ENCODE results near the gene B4GAT1. TPM values are rescaled to one million over a fixed set of nuclear protein-coding genes. Genes with fewer than 3 reads are reported as not detected.

B4GAT1 gene
- total RNA-seq, result 10 to 100 TPM; 32.0 to 71.4 (median 50.0) TPM

DNA sequence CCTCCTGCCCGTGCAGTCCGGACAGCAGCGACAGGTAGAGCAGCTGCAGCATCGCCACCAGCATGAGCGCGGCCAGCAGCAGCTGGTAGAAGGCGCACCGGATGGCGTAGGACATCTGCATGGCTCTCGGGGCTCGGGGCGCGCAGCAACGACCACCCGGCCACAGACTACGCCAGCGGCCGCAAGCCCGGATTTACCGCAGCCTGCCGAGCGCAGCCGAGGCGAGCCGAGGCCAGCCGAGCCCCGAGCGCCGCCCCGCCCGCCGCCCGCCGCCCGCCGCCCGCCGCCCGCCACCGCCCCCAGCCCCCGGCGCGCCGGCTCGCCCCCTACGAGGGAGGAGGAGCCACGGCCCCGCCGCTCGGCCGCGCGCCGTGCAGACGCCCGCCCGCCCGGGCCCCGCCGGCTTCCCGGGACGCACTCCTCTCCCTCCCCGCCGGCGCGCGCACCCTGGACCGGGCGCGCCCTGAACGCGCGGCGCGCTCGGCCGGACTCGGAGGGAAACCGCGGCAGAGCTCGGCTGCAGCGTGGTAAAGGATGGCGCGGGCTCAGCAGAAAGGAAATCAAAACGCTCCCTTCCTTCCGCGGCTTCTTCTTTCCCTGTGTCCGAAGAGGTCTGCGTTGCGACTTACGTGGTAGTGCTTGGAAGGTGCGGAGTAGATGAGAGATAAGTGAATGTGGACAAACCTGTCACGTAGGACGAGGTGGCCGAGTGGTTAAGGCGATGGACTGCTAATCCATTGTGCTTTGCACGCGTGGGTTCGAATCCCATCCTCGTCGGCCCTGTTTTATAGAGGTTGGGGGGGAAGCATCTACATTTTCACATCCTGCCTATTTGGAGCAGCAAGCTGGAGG, at the start of gene B4GAT1:
Gene B4GAT1, minus strand, starts transcription at position 205 of the 852 bp plus-strand sequence. Its CDS starts 84 bp downstream, at position 121.
- peak within 1 kb of the TSS; percentile 70 to 96 (median 80) for H3K4me3 ChIP-seq
- intact Hi-C loops (cut with DNase I), result loop anchor here (10.0 kb wide), 1 partner anchor 507 kb away; the partner anchor contains the start of gene LRFN4
- no peaks in the 10 kb centered on the region for H3K9me3 ChIP-seq
- WGBS, result 0% methylated on average over 21 of the region's 101 CpGs
- H3K27me3 ChIP-seq, result no peaks in the 10 kb centered on the region
- H3K4me1 ChIP-seq, result peaks cover 29 to 51% (median 44%) of the 10 kb centered on the region in 4 donors
- no peaks in the 10 kb centered on the region for H3K36me3 ChIP-seq
- TF ChIP-seq, protein P1, sequence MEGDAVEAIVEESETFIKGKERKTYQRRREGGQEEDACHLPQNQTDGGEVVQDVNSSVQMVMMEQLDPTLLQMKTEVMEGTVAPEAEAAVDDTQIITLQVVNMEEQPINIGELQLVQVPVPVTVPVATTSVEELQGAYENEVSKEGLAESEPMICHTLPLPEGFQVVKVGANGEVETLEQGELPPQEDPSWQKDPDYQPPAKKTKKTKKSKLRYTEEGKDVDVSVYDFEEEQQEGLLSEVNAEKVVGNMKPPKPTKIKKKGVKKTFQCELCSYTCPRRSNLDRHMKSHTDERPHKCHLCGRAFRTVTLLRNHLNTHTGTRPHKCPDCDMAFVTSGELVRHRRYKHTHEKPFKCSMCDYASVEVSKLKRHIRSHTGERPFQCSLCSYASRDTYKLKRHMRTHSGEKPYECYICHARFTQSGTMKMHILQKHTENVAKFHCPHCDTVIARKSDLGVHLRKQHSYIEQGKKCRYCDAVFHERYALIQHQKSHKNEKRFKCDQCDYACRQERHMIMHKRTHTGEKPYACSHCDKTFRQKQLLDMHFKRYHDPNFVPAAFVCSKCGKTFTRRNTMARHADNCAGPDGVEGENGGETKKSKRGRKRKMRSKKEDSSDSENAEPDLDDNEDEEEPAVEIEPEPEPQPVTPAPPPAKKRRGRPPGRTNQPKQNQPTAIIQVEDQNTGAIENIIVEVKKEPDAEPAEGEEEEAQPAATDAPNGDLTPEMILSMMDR (IDR thresholded peaks at IDR 0.05), result no peak
- peak; percentile 67 to 80 for TF ChIP-seq POLR2AphosphoS5 (IDR thresholded peaks at IDR 0.05)
- H3K27ac ChIP-seq (replicated peaks in 1 of 4), result peak within 1 kb of the TSS; percentile 88 to 95 (median 94)
- DNase-seq (ENCODE audit: extremely low spot score), result peak; percentile 97

DNA sequence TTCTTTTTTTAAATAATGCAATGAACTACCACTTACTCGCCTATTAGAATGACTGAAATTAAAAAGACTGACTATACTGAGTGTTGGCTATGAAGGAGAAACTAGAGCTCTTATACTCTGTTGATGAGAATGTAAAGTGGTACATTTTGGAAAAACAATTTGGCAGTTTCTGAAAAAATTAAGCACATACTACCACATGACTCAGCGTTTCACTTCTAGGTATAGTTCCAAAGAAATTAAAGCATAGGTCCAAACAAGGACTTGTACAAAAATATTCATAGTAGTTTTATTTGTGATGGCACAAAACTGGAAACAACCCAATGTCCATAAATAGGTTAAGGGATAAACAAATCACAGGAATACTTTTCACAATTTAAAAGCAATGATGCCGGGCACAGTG, 46.5 kb upstream of the B4GAT1 start:
- peaks cover 0 to 6% (median 2%) of the 10 kb centered on the region in 4 donors for H3K4me1 ChIP-seq
- 63% methylated on average over 3 of the region's 3 CpGs for WGBS
- no peaks in the 10 kb centered on the region for H3K36me3 ChIP-seq
- H3K9me3 ChIP-seq, result no peaks in the 10 kb centered on the region
- intact Hi-C loops (cut with DNase I), result no loop called here
- no peak for DNase-seq (ENCODE audit: extremely low spot score)
- no peak overlapping the region for H3K27ac ChIP-seq (replicated peaks in 1 of 4)
- TF ChIP-seq POLR2AphosphoS5 (IDR thresholded peaks at IDR 0.05) (no peak), EP300 (IDR thresholded peaks at IDR 0.05) (no peak), POLR2A (IDR thresholded peaks at IDR 0.05; ENCODE audit: low read depth) (no peak)
- TF ChIP-seq, protein P1 (IDR thresholded peaks at IDR 0.05), result no peak
- H3K27me3 ChIP-seq, result peaks cover 0 to 14% (median 0%) of the 10 kb centered on the region in 4 donors
- H3K4me3 ChIP-seq, result no peak overlapping the region

DNA sequence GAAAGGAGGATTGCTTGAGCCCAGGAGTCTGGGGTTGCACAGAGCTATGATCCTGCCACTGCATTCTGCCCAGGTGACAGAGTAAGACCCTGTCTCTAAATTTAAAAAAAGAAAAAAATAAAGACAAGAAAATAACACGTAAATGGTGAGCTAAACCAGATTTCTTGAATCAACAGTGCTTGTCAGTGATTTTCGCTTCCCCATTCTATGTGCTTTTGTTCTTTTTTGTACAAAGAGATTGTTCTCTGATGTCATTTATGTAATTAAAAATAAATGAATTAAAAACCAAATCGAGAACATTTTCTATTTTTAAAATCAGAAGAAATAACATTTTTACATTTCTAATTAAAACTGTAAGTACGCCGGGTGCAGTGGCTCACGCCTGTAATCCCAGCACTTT, 43.9 kb upstream of the B4GAT1 start:
- intact Hi-C loops (cut with DNase I), result no loop called here
- 79% methylated on average over 6 of the region's 6 CpGs for WGBS
- H3K27me3 ChIP-seq, result peaks cover 0 to 14% (median 0%) of the 10 kb centered on the region in 4 donors
- H3K4me3 ChIP-seq, result no peak overlapping the region
- no peak overlapping the region for H3K27ac ChIP-seq (replicated peaks in 1 of 4)
- H3K4me1 ChIP-seq, result peaks cover 2 to 9% (median 5%) of the 10 kb centered on the region in 4 donors
- no peak for DNase-seq (ENCODE audit: extremely low spot score)
- no peak for TF ChIP-seq POLR2AphosphoS5 (IDR thresholded peaks at IDR 0.05)
- TF ChIP-seq, protein P1 (IDR thresholded peaks at IDR 0.05), result no peak
- no peak for TF ChIP-seq EP300 (IDR thresholded peaks at IDR 0.05)
- TF ChIP-seq POLR2A (IDR thresholded peaks at IDR 0.05; ENCODE audit: low read depth), result no peak
- H3K36me3 ChIP-seq, result no peaks in the 10 kb centered on the region
- no peaks in the 10 kb centered on the region for H3K9me3 ChIP-seq

DNA sequence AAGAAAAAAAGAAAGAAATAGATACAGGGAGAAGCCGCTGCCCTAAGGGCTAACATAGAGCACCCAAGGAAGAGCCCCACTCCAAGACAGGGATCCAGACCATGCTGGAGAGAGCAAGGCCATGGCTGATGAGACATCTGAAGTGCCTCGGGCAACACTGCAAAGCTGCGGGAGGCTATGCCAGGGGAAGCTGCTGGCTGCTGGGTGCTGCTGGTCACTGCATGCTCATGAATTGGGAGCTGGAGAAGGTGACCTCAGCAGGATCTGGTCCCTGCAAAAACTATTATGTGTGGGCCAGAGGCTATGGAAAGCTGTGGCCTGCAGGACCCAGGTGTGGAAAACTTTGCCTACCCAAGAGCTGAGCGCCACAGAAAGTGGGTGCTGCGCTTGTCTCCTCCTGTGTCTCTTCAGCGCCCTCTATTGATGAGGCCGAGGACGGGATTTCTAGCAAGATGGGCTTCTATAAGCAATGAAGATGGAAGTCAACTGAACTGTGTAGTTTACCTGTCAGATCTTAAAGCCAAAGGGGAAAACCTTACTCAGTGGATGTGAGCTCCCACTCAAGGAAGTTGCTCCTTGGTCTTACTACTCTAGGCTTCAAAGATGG, 41.5 kb upstream of the B4GAT1 start:
- 48% methylated on average over 4 of the region's 8 CpGs for WGBS

More for the DNA sequence above, 41.5 kb upstream of the B4GAT1 start:
- intact Hi-C loops (cut with DNase I), result loop anchor here (5.0 kb wide), 1 partner anchor 77 kb away; no protein-coding TSS in a partner anchor
- H3K4me3 ChIP-seq, result no peak overlapping the region
- DNase-seq (ENCODE audit: extremely low spot score), result no peak
- H3K9me3 ChIP-seq, result no peaks in the 10 kb centered on the region
- peaks cover 0 to 23% (median 0%) of the 10 kb centered on the region in 4 donors for H3K27me3 ChIP-seq
- H3K27ac ChIP-seq (replicated peaks in 1 of 4), result no peak overlapping the region
- H3K4me1 ChIP-seq, result peaks cover 7 to 10% (median 8%) of the 10 kb centered on the region in 4 donors
- H3K36me3 ChIP-seq, result no peaks in the 10 kb centered on the region
- TF ChIP-seq, protein P1 (IDR thresholded peaks at IDR 0.05), result peak; percentile 59 to 78 (median 60)
- no peak for TF ChIP-seq EP300 (IDR thresholded peaks at IDR 0.05)

Measured in esophagus muscularis mucosa (tissue), 4 donors.